ENCODE measurements around the gene SNCAIP.

GRCh38 chr5:122427621-122428020, 115.6 kb downstream of the SNCAIP start:
- TF ChIP-seq POLR2A (IDR thresholded peaks at IDR 0.05) (no peak), CTCF (IDR thresholded peaks at IDR 0.05) (no peak)

Measured in adrenal gland (tissue), 5 donors.